AG04449 (cell line): ENCODE measurements around the gene MYDGF.

ENCODE experiments used
- CTCF ChIA-PET: fragments of 350-600 bp; formaldehyde crosslinking; extraction: SDS; loops from one replicate; lab custom pipeline; 2021; ENCODE audit warnings: antibody characterized with exemption; lab: Yijun Ruan, JAX
- POLR2A ChIA-PET: fragments of 400-600, 350-600 bp; formaldehyde crosslinking; extraction: SDS; loops from one replicate; lab custom pipeline; 2020; ENCODE audit warnings: antibody characterized with exemption, inconsistent platforms; lab: Yijun Ruan, JAX
- DNase-seq: peaks from one replicate; pipeline ENCODE4 v3.0.0-alpha.2; 2010; ENCODE audit warnings: low read depth, low spot score
- H3K4me3 ChIP-seq: 2 replicates; pipeline ENCODE4 v1.5.1; 2011; ENCODE audit warnings: low read depth, mild to moderate bottlenecking, control low read depth, low read length
- CTCF ChIP-seq: IDR thresholded peaks from one replicate; pipeline ENCODE4 v1.5.1; 2011; ENCODE audit warnings: mild to moderate bottlenecking, moderate library complexity, low read length, control low read depth, inconsistent platforms; ENCODE audit not compliant: insufficient read depth; ENCODE audit errors: missing control alignments

MYDGF gene

GRCh38 chr19:4693471-4694121 is 23.5 kb upstream of the MYDGF start:
- DNase-seq: no peak
- CTCF ChIA-PET: interaction anchor here (2.3 kb wide), 1 partner anchor 16 kb away, joined by 8 read pairs; no protein-coding TSS in a partner anchor
- TF ChIP-seq CTCF: no peak
- H3K4me3 ChIP-seq: no peak overlapping the region
- POLR2A ChIA-PET: no interaction called here

GRCh38 chr19:4693078-4693350 is 22.9 kb upstream of the MYDGF start:
- CTCF ChIA-PET: interaction anchor here (0.8 to 2.3 kb wide), 2 partner anchors 14 to 15 kb away, joined by 3 to 8 read pairs; no protein-coding TSS in a partner anchor
- TF ChIP-seq CTCF: no peak
- H3K4me3 ChIP-seq: no peak overlapping the region
- POLR2A ChIA-PET: no interaction called here
- no peak for DNase-seq

- TF ChIP-seq CTCF: no peak
- CTCF ChIA-PET: interaction anchor here (0.8 to 2.3 kb wide), 2 partner anchors 14 to 15 kb away, joined by 3 to 8 read pairs; no protein-coding TSS in a partner anchor
- DNase-seq: no peak
Observed at GRCh38 chr19:4692251-4693077, 22.3 kb upstream of the MYDGF start.

GRCh38 chr19:4691373-4691772 is 21.2 kb upstream of the MYDGF start:
- H3K4me3 ChIP-seq: no peak overlapping the region
- ChIA-PET CTCF (no interaction called here), POLR2A (no interaction called here)
- TF ChIP-seq CTCF: no peak
- no peak for DNase-seq

More at GRCh38 chr19:4692251-4693077, 22.3 kb upstream of the MYDGF start:
- no peak overlapping the region for H3K4me3 ChIP-seq
- POLR2A ChIA-PET: no interaction called here

GRCh38 chr19:4690361-4690760 is 20.2 kb upstream of the MYDGF start:
- no peak for DNase-seq
- no peak overlapping the region for H3K4me3 ChIP-seq
- TF ChIP-seq CTCF: no peak
- CTCF ChIA-PET: no interaction called here
- POLR2A ChIA-PET: no interaction called here

- ChIA-PET CTCF (interaction anchor here (0.9 to 2.2 kb wide), 3 partner anchors 12 to 101 kb away, joined by 3 to 8 read pairs (median 7); no protein-coding TSS in a partner anchor), POLR2A (no interaction called here)
- DNase-seq: no peak
- H3K4me3 ChIP-seq: no peak overlapping the region
- no peak for TF ChIP-seq CTCF
Observed at GRCh38 chr19:4689403-4689802, 19.3 kb upstream of the MYDGF start.
